ENCODE results near the gene TSEN34.
"Not testable (repeated sequence)": the region's sequence is repeated elsewhere in the genome, so short reads cannot be mapped to it uniquely, and the experiment has no call there.

The TSEN34 gene

GRCh38 chr19:54162241-54162805, 28.8 kb upstream of the TSEN34 start:
- peak; percentile 51 for DNase-seq

DNA sequence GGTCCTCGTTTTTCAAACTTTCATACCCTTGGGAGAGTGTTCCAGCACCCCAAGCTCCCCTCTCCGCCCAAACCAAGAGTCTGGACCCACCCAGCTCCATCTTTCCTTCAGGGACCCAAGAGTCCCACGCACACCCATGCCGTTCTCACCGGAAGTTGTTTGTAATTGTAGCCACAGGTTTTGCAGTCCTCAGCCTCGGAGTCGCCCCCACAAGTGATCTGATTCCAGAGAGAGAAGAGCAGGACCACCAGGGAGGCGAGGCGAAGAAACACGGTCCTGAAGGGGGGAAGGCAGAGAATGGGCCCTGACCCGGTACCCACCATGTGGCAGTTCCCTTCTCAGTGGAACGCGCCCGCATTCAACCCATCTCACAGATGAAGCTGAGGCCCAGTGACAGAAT, 28.2 kb upstream of the TSEN34 start:
- no peak for DNase-seq

DNA sequence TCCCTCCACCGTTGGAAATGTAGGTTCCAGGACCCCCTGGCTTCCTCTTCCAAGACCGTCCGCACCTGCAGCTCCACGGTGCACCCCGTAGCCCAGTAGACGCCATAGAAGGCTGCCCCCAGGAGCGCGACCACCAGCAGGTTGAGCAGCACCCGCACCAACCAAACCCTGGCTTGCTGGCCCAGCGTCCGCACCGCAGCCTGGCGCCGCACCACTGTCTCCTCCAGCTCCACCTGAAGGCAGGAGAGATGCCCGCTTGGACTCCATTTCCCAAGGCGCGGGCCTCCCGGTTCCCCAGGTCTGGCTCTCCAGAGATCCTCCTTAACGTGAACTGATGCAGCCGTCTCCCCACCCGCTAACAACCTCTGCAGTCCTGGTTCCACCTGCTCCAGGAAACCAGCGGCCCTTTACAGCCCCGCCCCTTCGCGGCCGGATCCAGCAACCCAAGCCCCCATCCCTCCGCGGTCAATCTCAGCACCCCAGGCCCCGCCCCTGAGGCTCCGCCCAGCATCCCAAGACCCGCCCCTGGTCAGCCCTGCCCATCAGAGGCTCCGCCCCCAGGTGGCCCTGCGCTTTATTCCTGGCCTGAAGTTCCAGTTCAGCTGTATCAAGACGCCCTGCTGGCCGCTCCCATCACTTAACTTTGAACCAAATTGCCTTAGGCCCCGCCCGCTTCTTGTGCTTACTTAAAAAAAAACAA, 26.6 kb upstream of the TSEN34 start:
- DNase-seq, result no peak

GRCh38 chr19:54165222-54165621, 25.9 kb upstream of the TSEN34 start:
- no peak for DNase-seq

DNA sequence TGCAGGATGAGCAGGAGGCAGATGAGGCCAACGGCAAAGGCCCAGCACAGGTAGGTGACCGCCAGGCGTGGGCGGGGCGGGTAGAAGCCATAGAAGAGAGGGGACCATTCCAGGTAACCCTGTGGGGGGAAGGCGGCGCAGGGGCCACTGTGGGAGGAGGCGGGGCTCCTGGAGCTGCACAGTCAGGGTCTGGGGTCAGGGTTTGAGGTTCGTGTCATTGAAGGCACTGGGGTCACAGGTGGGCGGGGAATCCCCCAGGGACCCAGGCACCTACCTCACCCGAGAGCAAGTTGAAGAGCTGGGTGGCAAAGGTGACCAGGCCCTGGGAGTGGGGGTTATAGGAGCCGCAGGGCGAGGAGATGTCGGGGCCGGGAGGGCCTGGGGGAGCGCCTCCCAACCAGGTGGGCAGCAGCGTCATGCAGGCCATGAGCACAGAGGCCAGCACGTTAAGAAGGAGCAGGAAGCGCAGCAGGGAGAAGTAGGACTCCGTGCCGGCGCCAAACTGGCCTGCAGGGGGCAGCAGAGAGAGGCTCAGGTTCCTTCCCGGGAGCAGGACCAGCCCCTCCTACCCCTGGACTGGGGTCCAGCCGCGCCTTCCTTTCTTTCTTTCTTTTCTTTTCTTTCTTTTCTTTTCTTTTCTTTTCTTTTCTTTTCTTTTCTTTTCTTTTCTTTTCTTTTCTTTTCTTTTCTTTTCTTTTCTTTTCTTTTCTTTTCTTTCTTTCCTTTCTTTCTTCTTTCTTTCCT, 22.8 kb upstream of the TSEN34 start:
- DNase-seq, result peak; percentile 93

- DNase-seq, result no peak
Observed at GRCh38 chr19:54169149-54169740, 21.9 kb upstream of the TSEN34 start.

- DNase-seq, result not testable (repeated sequence)
Observed at GRCh38 chr19:54171736-54172431, 19.2 kb upstream of the TSEN34 start.

DNA sequence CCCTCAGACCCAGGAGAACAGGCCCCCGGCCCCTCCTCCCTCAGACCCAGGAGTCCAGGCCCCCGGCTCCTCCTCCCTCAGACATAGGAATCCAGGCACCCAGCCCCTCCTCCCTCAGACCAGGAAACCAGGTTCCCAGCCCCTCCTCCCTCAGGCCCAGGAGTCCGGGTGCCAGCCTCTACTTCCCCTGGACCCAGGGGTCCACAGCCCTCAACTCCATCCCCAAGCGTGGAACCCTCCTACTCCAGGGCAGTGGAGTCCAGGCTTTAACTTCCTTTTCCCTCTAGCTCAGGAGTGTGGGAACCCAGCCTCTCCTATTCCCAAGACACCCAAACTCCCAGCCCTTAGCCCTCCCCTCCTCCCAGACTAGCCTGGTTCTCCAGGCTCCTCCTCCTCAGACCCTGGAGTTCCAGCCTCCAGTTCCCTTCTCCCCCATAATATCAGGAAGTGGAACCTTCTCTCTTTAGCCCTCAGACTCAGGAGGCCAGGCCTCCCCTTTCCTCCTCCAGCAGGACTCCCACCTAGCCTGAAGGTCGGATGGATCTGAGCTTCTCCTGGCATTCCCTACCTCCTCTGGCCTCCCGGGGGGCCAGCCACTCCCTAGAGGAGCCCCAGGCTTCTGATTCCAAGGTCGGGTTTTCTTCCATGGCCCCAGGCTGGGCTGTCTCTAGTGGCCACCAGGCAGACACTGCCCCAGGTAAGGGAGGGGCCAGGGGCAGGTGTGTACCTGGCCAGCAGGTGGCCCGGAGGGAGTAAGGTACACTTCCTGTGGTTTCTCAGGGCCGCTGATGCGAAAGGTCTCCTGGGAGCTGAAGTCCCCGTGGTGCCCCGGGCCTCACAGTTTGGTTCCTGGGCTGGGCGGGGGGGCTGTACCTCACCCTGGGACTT, 18.4 kb upstream of the TSEN34 start, which contains the start of gene TMC4:
TSS of gene TMC4 (minus strand) at position 690 of the 888 bp plus-strand sequence. CDS start at position 647, 43 bp downstream.
- DNase-seq, result peak; percentile 83

DNA sequence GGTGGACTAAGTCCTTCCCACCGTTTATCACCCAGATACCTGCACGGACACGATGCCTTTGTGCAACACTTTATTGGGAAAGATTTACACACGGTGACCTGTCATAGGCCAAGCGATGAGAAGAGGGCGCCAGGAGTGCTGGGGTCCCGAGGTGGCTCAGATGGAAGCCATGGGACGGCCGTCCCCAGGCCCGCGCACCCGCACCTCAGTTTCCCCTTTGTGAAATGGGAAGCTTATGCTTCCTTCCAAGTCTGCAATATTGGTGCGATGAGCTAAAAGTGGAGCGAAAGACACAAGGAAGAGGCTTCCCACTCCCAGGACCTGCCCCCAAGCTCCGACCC, 17.8 kb upstream of the TSEN34 start:
- DNase-seq, result no peak

DNA sequence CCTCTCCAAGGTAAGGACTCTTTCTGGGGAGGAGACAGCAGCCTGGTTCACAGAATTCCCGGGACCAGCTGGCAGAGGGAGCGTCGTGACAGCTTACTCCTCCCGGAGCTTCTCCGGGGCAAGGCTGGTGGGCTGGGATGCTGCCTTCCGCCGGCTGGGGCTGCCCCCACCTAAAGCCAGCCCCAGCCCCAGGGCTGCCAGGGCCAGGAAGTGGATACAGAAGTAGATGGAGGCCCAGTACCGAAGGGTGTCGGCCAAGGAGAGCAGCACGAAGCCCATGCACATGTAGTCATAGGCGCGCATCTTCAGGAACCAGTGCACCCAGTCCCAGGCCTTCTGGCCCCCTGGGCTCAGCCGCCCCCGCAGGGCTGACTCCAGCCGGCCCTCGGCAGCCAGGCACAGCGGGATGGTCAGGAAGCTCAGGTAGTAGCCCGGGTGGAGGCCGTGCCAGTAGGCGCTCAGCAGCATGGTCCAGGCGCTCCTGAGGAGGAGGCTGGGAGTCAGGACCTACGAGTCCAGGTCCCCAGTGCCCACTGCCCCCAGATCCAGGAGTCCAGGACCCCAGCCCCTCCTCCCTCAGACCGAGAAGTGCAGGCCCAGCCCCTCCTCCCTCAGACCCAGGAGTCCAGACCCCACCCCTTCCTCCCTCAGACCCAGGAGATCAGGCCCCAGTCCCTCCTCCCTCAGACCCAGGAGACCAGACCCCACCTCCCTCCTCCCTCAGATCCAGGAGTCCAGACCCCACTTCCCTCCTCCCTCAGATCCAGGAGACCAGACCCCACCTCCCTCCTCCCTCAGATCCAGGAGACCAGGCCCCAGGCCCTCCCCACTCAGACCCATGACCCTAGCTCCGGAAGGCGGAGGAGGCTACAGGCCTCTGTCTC, 16.9 kb upstream of the TSEN34 start:
- no peak for DNase-seq

DNA sequence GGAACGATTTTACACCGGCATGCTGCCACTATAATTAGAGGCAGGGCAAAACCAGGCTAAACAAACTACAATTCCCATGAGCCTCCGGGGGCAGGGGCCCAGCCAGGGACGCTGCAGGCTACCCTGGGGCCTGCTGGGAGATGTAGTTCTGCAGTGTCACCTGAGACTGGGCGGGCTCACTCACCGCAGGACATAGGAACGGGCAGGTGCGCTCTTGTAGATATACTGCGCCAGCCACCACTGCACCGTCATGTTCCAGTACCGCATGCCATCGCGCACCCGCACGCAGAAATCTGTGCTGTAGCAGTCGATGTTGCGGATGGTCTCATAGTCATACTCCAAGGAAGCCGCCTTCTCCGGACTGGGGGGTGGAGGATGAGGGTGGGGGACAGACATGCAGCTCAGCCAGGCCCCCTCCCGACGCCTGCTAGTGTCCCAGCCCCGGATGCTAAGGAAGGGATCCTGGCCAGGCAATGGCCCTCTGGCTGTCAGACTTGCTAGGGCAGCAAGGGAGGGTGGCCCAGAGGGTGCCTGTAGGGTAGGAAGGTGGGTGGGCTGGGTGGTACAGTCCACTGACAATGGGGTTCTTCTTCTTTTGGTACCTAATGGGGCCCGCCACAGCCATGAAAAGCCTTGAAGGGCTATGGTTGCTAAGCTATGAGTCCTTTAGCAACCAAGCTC, 12.4 kb upstream of the TSEN34 start:
- DNase-seq, result peak; percentile 36

DNA sequence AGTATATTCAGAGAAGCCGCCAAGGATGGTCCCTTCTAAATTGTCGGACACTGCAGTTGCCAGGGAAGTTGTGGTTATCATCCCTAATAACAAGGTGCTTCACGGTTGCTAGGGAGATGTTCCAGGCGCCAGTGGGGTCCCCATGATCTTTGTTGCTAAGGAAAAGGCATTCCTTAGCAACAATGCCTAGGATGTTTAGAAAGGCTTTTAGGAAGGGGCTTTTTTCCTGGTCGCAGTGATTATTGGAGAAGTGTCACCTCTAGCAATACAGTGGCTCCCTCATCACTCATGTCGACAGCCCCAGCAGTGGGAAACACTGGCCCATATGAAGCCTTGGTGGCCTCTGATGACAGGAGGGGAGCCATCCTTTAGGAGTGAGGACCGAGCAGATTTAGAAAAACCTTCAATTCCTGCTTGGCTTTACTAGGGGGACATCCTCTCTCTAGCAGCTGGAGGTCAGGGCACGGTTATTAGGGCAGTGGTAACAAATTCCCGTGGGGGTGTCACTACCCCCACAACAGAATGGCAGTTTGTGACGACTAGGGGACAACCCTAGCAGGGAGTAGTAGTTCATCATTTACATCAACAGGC, 11.8 kb upstream of the TSEN34 start:
- no peak for DNase-seq

DNA sequence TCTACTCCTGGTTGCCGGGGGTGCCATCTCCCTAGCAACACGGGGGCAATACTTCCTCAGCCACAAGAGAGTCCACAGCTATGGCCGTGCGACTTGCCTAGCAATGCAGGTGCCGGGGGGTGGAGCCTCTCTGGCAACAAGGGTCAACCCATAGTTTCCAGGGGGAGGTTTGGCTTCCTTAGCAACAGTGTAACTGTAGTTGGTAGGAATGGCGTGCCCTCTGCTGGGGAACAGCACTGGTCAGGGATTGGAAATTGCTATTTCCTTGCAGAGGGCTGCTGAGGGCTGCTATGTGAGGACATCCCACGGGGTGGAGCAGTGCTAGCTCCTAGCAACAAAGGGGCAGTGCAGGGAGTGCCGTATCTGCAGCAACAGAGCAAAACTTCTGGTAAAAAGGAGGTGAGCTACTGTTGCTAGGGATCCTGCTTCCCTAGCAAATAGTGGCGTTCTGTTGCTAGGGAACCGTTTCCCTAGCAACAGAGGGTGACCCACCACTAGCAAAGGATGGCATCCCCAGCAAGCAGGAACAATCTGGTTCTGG, 11.1 kb upstream of the TSEN34 start:
- DNase-seq, result peak; percentile 61

- DNase-seq, result no peak
Observed at GRCh38 chr19:54180691-54181091, 10.4 kb upstream of the TSEN34 start.

GRCh38 chr19:54181894-54182293, 9.2 kb upstream of the TSEN34 start:
- not testable (repeated sequence) for DNase-seq

DNA sequence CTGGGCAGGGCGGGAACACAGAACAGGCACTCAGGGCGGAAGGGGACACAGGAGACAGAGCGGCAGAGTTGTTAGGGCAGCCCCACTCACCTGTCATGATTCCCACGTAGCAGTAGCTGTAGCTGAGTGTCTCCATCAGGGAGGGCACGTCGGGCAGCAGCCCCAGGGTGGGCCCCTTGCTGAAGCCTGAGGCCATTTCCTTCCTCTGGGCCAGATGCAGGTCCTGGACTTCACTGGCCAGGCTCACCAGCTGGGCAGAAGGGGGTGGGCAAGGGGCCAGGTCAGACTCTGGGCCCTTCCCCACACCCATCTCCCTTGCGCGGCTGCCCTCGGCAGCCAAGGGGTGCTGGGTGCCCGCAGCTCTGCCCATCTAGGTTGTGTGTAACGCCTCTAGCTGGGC, 7.7 kb upstream of the TSEN34 start:
- no peak for DNase-seq

- DNase-seq, result no peak
Observed at GRCh38 chr19:54186351-54186750, 4.8 kb upstream of the TSEN34 start.

- DNase-seq, result no peak
Observed at GRCh38 chr19:54186934-54187381, 4.2 kb upstream of the TSEN34 start.

GRCh38 chr19:54188215-54188871, 2.8 kb upstream of the TSEN34 start:
- DNase-seq, result no peak
